GM23338 (cell line): Measurements from ENCODE around the gene NAB2. TPM values are rescaled to one million over a fixed set of nuclear protein-coding genes. Genes with fewer than 3 reads are reported as not detected.
A peak's percentile ranks its signal among the peaks of the same experiment; 100 is the strongest.

Experiments used
- ATAC-seq: fragments of 200-7000 bp; cut with Tn5 transposase; 3 replicates; pipeline ENCODE4 v1.9.1; 2020
- DNase-seq: peaks from one replicate; pipeline ENCODE4 v3.0.0-alpha.2; 2015; ENCODE audit warnings: low spot score
- H2AFZ ChIP-seq: fragments of 200-600 bp; sonication (generic); 2 replicates; pipeline ENCODE4 v1.8.0; 2016; ENCODE audit warnings: antibody characterized with exemption, mild to moderate bottlenecking, moderate library complexity
- H3F3A ChIP-seq: fragments of 200-600 bp; sonication (generic); replicated peaks from 2 replicates; pipeline ENCODE4 v1.8.0; 2017; ENCODE audit warnings: antibody characterized with exemption, mixed run types, low read depth
- H3K27ac ChIP-seq: fragments of 200-600 bp; sonication (generic); 2 replicates; pipeline ENCODE4 v1.6.1; 2016; ENCODE audit warnings: low read depth
- H3K27me3 ChIP-seq: fragments of 200-600 bp; sonication (generic); 2 replicates; pipeline ENCODE4 v1.8.0; 2016; ENCODE audit warnings: mild to moderate bottlenecking, mixed run types, moderate library complexity; ENCODE audit not compliant: insufficient read depth
- H3K36me3 ChIP-seq: fragments of 200-600 bp; sonication (generic); 2 replicates; pipeline ENCODE4 v1.8.0; 2016; ENCODE audit warnings: mild to moderate bottlenecking; ENCODE audit not compliant: insufficient read depth
- H3K4me1 ChIP-seq: fragments of 200-600 bp; sonication (generic); 2 replicates; pipeline ENCODE4 v1.8.0; 2016; ENCODE audit warnings: mild to moderate bottlenecking, moderate library complexity; ENCODE audit not compliant: insufficient read depth
- H3K4me2 ChIP-seq: fragments of 200-600 bp; sonication (generic); 2 replicates; pipeline ENCODE4 v1.7.1; 2017; ENCODE audit warnings: mixed run types
- H3K4me3 ChIP-seq: fragments of 200-600 bp; sonication (generic); 2 replicates; pipeline ENCODE4 v1.6.1; 2016; ENCODE audit warnings: mixed run types
- H3K79me2 ChIP-seq: fragments of 200-600 bp; sonication (generic); replicated peaks from 2 replicates; pipeline ENCODE4 v1.8.0; 2017; ENCODE audit warnings: mild to moderate bottlenecking; ENCODE audit not compliant: insufficient read depth
- H3K9me2 ChIP-seq: fragments of 200-600 bp; sonication (generic); 2 replicates; pipeline ENCODE4 v1.8.0; 2017; ENCODE audit not compliant: insufficient read depth
- H4K20me1 ChIP-seq: fragments of 200-600 bp; sonication (generic); replicated peaks from 2 replicates; pipeline ENCODE4 v1.8.0; 2017; ENCODE audit warnings: mild to moderate bottlenecking; ENCODE audit not compliant: insufficient read depth
- H3K27ac Mint-ChIP-seq: 2 replicates; pipeline ENCODE4 v1.8.0; 2020; ENCODE audit warnings: inconsistent platforms, mild to moderate bottlenecking, moderate library complexity, mixed read lengths
- H3K27me3 Mint-ChIP-seq: 3 replicates; pipeline ENCODE4 v1.8.0; 2022; ENCODE audit warnings: low read depth, mild to moderate bottlenecking, moderate library complexity, mixed read lengths, inconsistent platforms; ENCODE audit not compliant: insufficient read depth, poor library complexity
- H3K36me3 Mint-ChIP-seq: 3 replicates; pipeline ENCODE4 v1.8.0; 2021; ENCODE audit warnings: low read depth, mild to moderate bottlenecking, inconsistent platforms, moderate library complexity, mixed read lengths
- H3K4me1 Mint-ChIP-seq: 3 replicates; pipeline ENCODE4 v1.8.0; 2020; ENCODE audit warnings: mild to moderate bottlenecking, inconsistent platforms, mixed read lengths
- H3K4me3 Mint-ChIP-seq: 3 replicates; pipeline ENCODE4 v1.8.0; 2021; ENCODE audit warnings: moderate library complexity, mild to moderate bottlenecking, inconsistent platforms, mixed read lengths
- H3K9me3 Mint-ChIP-seq: 3 replicates; pipeline ENCODE4 v1.8.0; 2020; ENCODE audit warnings: moderate library complexity, mild to moderate bottlenecking, inconsistent platforms, mixed read lengths
- EZH2phosphoT487 ChIP-seq: fragments of 200-600 bp; sonication (generic); IDR thresholded peaks from one replicate; pipeline ENCODE4 v1.8.1; 2018; ENCODE audit warnings: antibody characterized with exemption; ENCODE audit not compliant: unreplicated experiment
- long read RNA-seq: library from polyadenylated mRNA; unstranded; transcript quantifications from one replicate; pipeline ENCODE4 v2.0.0, GENCODE V29; 2020; ENCODE audit not compliant: unreplicated experiment
- polyA plus RNA-seq: library from polyadenylated mRNA; unstranded; fragments of >200 nt; fragmentation: Nextera tagmentation; extraction: Ambion mirVana; gene quantifications from 2 replicates; pipeline ENCODE4 v1.2.1, GENCODE V29; 2016
- total RNA-seq: library from RNA; depleted of rRNA; stranded (reverse); fragments of >200 nt; shearing (Covaris generic); gene quantifications from 2 replicates; pipeline ENCODE4 v1.2.3, GENCODE V29; 2014; rRNA removed
- TF ChIP-seq, protein P1 (sequence below): fragments of 250-450 bp; sonication (Bioruptor Pico); IDR thresholded peaks from 2 replicates; pipeline ENCODE4 v1.5.0; 2020; ENCODE audit warnings: mild to moderate bottlenecking, moderate library complexity
- TF ChIP-seq, protein P2 (sequence below): IDR thresholded peaks from 2 replicates; pipeline ENCODE4 v1.6.1; 2016; ENCODE audit warnings: antibody characterized with exemption

NAB2 gene, protein sequence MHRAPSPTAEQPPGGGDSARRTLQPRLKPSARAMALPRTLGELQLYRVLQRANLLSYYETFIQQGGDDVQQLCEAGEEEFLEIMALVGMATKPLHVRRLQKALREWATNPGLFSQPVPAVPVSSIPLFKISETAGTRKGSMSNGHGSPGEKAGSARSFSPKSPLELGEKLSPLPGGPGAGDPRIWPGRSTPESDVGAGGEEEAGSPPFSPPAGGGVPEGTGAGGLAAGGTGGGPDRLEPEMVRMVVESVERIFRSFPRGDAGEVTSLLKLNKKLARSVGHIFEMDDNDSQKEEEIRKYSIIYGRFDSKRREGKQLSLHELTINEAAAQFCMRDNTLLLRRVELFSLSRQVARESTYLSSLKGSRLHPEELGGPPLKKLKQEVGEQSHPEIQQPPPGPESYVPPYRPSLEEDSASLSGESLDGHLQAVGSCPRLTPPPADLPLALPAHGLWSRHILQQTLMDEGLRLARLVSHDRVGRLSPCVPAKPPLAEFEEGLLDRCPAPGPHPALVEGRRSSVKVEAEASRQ
- total RNA-seq (19.8 and 20.8 TPM in 2 replicates), polyA plus RNA-seq (6.5 and 6.6 TPM in 2 replicates)
- long read RNA-seq, partial matches to known transcripts = 1 of 2 reads
- long read RNA-seq, other reads (novel, unspliced or antisense) = 0 of 2 reads

DNA sequence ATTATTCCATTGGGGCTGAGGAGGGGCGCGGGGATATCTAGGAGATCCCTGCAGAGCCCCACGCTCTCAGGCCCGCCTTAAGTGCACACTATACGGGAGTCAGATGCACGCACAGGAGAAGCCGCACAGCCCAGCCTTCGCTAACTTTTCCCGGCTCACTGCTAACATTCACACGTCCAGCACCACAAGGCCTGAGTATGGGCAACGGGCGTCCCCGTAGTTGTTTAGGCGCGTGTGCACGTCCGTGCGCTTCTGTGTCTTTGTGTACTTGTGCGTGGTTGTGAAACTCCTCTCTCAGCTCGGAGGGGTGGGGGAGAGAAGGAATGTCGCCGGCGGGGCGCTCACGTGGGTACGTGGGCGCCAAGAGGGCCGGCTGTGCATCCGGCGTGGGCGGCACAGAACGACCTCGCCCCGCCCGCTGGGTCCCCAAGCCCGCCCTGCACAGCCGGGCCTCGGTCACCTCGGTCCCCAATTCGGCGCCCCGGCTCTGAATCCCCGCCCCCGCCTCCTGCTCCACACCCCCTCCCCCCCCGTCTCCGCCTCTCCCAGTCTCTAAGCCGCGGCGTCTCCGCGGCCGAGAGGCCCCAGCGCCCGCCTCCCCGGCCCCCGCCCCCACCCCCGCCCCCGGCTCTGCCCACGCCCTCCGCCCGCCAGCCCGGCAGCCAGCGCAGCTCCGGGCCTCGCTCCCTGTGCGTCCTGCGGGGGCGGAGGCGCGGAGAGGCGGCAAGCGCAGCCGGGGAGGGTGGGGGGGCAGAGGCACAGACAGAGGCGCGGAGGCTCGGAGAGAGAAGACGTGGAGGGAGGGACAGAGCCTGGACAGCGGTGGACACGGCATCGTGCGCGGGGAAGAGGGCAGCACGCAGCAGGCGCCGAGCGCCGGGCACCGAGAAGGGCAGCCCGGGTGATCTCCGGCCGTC, at the start of gene NAB2:
Gene NAB2, plus strand, starts transcription at position 761 of the 917 bp plus-strand sequence. CDS start 158 bp downstream, outside the sequence.
- no peaks in the 10 kb centered on the region for H3K9me2 ChIP-seq
- H3K27me3 ChIP-seq = no peaks in the 10 kb centered on the region
- peak within 1 kb of the TSS; percentile 99 for H3K27ac ChIP-seq
- TF ChIP-seq, protein P1, sequence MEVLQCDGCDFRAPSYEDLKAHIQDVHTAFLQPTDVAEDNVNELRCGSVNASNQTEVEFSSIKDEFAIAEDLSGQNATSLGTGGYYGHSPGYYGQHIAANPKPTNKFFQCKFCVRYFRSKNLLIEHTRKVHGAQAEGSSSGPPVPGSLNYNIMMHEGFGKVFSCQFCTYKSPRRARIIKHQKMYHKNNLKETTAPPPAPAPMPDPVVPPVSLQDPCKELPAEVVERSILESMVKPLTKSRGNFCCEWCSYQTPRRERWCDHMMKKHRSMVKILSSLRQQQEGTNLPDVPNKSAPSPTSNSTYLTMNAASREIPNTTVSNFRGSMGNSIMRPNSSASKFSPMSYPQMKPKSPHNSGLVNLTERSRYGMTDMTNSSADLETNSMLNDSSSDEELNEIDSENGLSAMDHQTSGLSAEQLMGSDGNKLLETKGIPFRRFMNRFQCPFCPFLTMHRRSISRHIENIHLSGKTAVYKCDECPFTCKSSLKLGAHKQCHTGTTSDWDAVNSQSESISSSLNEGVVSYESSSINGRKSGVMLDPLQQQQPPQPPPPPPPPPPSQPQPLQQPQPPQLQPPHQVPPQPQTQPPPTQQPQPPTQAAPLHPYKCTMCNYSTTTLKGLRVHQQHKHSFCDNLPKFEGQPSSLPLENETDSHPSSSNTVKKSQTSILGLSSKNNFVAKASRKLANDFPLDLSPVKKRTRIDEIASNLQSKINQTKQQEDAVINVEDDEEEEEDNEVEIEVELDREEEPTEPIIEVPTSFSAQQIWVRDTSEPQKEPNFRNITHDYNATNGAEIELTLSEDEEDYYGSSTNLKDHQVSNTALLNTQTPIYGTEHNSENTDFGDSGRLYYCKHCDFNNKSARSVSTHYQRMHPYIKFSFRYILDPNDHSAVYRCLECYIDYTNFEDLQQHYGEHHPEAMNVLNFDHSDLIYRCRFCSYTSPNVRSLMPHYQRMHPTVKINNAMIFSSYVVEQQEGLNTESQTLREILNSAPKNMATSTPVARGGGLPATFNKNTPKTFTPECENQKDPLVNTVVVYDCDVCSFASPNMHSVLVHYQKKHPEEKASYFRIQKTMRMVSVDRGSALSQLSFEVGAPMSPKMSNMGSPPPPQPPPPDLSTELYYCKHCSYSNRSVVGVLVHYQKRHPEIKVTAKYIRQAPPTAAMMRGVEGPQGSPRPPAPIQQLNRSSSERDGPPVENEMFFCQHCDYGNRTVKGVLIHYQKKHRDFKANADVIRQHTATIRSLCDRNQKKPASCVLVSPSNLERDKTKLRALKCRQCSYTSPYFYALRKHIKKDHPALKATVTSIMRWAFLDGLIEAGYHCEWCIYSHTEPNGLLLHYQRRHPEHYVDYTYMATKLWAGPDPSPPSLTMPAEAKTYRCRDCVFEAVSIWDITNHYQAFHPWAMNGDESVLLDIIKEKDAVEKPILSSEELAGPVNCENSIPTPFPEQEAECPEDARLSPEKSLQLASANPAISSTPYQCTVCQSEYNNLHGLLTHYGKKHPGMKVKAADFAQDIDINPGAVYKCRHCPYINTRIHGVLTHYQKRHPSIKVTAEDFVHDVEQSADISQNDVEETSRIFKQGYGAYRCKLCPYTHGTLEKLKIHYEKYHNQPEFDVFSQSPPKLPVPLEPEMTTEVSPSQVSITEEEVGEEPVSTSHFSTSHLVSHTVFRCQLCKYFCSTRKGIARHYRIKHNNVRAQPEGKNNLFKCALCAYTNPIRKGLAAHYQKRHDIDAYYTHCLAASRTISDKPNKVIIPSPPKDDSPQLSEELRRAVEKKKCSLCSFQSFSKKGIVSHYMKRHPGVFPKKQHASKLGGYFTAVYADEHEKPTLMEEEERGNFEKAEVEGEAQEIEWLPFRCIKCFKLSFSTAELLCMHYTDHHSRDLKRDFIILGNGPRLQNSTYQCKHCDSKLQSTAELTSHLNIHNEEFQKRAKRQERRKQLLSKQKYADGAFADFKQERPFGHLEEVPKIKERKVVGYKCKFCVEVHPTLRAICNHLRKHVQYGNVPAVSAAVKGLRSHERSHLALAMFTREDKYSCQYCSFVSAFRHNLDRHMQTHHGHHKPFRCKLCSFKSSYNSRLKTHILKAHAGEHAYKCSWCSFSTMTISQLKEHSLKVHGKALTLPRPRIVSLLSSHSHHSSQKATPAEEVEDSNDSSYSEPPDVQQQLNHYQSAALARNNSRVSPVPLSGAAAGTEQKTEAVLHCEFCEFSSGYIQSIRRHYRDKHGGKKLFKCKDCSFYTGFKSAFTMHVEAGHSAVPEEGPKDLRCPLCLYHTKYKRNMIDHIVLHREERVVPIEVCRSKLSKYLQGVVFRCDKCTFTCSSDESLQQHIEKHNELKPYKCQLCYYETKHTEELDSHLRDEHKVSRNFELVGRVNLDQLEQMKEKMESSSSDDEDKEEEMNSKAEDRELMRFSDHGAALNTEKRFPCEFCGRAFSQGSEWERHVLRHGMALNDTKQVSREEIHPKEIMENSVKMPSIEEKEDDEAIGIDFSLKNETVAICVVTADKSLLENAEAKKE (CRISPR knock-in tag) = no peak
- TF ChIP-seq EZH2phosphoT487 = no peak
- TF ChIP-seq, protein P2, sequence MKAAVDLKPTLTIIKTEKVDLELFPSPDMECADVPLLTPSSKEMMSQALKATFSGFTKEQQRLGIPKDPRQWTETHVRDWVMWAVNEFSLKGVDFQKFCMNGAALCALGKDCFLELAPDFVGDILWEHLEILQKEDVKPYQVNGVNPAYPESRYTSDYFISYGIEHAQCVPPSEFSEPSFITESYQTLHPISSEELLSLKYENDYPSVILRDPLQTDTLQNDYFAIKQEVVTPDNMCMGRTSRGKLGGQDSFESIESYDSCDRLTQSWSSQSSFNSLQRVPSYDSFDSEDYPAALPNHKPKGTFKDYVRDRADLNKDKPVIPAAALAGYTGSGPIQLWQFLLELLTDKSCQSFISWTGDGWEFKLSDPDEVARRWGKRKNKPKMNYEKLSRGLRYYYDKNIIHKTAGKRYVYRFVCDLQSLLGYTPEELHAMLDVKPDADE = no peak
- H3K79me2 ChIP-seq = peaks cover 8% of the 10 kb centered on the region; the same call in 1 of the 2 replicates
- H3K27ac Mint-ChIP-seq = peak within 1 kb of the TSS; percentile 99
- peaks cover 19% of the 10 kb centered on the region for H3K4me1 ChIP-seq
- H3K4me2 ChIP-seq = peak within 1 kb of the TSS; percentile 100
- H3K4me1 Mint-ChIP-seq = peaks cover 44% of the 10 kb centered on the region
- peaks cover 14% of the 10 kb centered on the region for H3F3A ChIP-seq
- no peaks in the 10 kb centered on the region for H3K9me3 Mint-ChIP-seq
- H3K4me3 Mint-ChIP-seq = peak within 1 kb of the TSS; percentile 93
- peak within 1 kb of the TSS; percentile 89 for H2AFZ ChIP-seq
- peak; percentile 21 for ATAC-seq
- no peaks in the 10 kb centered on the region; the same call in 1 of the 2 replicates for H4K20me1 ChIP-seq
- H3K36me3 Mint-ChIP-seq = peaks cover 28% of the 10 kb centered on the region
- H3K36me3 ChIP-seq = no peaks in the 10 kb centered on the region
- H3K4me3 ChIP-seq = peak within 1 kb of the TSS; percentile 88
- DNase-seq = peak; percentile 95
- peaks cover 25% of the 10 kb centered on the region for H3K27me3 Mint-ChIP-seq
